HG03565 (cell line): ENCODE data around the gene PDPK1.
"Not testable (repeated sequence)": the region's sequence is repeated elsewhere in the genome, so short reads cannot be mapped to it uniquely, and the experiment has no call there.

Source experiments
- ATAC-seq: cut with Tn5 transposase; IDR thresholded peaks from one replicate; pipeline ENCODE4 v1.9.1; 2021; ENCODE audit warnings: mild to moderate bottlenecking, moderate library complexity; ENCODE audit not compliant: unreplicated experiment

PDPK1 gene

GRCh38 chr16:2585651-2586081 is 47.8 kb downstream of the PDPK1 start:
- no peak for ATAC-seq

DNA sequence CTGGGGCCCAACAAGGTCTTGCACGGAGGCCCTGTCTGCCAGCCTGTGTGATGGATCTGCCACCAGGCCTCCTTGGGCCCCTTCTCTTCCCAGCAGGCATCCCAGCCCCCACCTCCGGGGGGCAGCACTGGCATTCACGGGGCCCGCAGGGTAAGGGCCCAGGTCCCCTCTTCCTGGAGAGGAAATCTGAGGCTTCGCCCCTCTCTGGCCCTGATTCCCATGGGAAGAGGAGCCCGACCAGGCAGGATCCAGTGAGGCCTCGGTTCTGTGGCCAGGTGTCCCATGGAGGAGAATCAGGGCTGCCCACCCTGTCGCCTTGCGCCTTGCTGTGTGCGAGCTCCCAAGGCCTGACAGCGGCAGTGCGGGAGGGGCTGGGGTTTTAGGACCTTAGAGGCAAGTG is 48.4 kb downstream of the PDPK1 start:
- ATAC-seq: no peak

- ATAC-seq: no peak
These were observed 49.2 kb downstream of the PDPK1 start for GRCh38 chr16:2586901-2587480.

- no peak for ATAC-seq
These were observed 50.2 kb downstream of the PDPK1 start for GRCh38 chr16:2587891-2588565.

DNA sequence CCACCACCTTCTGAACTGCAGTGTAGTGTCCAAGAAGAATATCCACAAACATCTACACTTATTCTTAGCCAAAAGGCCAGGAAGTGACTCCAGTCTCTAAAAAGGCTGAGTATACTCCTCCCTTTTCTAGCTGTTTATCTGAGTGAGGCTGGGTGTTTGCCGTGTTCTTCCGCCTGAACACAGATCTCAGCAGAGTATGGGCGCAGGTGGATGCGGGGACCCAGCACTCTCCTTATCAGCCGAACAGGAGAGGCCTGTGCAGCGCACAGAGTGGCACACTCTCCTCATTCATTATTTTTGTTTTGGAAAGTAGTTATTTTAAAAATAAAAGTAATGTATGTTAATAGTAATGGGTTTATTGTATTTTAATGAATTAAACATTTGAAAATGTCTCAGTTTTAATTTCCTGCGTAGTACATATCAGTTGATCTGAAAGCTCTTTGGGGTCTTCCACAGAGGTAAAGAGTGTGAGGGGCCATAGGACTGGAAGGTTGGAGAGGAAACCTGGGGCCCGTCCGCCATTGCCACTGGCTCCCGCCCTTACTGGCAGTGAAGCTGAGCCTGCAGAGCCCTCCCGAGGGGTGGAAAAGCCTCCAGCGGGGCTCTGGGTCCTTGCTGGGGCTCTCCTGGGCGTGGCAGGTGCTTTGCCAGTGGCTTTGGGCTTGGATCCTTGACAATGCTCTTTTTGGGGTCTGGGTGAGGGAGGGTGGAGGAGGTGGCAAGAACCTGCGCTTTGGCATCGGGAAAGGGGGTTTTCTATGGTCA is 53.8 kb downstream of the PDPK1 start:
- ATAC-seq: no peak

DNA sequence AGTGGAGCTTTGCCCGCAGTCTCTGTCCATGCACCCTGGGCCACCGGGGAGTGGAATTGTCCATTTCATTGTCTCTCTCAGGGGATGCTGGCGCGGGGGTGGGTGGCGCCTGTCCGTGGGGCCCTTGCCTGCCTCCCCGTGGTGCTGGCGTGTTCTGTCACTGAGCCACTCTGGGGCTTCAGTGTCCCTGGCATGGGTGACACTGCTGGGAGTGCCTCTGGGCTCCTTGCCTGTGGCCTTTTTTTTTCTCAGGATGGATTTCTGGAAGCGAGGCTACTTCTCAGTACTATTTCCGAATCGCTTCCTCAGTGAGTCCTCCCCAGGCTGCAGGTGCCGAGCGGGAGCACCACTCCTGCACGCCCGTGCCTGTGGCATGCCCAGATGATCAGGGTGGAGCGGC is 55.0 kb downstream of the PDPK1 start:
- no peak for ATAC-seq

- ATAC-seq: no peak
These were observed 57.8 kb downstream of the PDPK1 start for GRCh38 chr16:2595393-2596205.

DNA sequence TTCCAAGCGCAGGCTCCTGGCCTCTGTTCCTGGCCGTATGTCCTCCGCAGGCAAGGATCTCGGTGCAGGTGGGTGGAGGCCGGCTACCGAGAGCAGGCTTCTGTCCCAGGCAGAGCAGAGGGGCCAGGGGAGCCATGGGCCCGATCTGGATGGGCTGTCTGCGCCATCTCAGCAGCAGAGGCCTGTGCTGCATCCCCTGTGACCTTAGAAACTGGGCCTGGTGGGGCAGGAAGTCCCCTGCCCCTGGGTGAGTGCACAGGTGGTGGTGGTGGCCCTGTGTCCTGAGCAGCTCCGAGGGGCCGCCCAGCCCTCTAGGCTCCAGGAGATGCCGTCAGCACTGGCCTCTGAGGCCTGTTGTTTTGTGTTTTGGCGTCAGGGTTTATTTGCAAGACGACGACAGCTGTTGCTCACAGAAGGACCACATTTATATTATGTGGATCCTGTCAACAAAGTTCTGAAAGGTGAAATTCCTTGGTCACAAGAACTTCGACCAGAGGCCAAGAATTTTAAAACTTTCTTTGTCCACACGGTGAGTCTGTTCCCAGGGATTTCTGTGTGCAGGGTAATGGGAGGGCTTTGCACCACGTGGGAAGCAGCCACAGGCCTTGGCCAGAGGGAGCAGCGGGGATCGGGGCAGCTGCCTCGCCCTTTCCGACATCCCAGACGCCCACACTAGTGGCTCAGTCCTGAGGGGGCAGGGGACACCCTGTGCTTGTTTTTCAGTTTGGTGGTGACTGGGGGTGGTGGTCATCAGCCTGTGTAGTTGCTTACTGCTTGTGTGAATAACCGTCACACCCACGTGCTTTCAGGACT is 59.1 kb downstream of the PDPK1 start:
- ATAC-seq: no peak

DNA sequence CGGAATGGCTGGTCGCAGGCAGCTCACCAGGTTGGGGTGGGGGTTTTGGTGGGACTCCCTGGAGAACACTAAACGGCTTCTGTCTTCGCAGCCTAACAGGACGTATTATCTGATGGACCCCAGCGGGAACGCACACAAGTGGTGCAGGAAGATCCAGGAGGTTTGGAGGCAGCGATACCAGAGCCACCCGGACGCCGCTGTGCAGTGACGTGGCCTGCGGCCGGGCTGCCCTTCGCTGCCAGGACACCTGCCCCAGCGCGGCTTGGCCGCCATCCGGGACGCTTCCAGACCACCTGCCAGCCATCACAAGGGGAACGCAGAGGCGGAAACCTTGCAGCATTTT is 59.7 kb downstream of the PDPK1 start:
- ATAC-seq: no peak

DNA sequence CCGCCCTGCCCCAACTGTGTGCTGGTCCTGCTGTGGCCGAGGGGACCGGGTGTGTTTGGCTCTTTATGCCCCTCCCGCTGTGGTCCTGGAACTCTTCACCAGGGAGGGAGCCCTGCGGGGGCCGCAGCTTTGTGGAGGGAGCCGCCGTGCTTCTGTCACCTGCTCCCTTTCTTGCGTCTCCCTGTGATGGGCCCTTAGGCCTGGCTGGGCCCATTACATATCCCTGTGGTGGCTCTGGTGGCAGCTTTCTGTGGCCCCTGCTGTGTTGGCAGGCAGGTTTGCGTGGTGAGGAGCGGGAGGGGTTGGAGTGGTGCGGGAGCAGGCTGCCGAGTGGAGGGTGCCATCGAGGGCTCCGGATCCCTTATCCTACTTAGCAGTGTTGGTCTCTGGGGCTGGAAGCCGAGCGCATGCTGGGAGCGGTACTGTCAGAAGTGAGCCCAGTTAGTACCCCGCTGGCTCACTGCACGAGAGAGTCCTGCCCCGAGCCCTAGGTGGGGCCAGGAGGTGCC is 60.4 kb downstream of the PDPK1 start:
- ATAC-seq: no peak

DNA sequence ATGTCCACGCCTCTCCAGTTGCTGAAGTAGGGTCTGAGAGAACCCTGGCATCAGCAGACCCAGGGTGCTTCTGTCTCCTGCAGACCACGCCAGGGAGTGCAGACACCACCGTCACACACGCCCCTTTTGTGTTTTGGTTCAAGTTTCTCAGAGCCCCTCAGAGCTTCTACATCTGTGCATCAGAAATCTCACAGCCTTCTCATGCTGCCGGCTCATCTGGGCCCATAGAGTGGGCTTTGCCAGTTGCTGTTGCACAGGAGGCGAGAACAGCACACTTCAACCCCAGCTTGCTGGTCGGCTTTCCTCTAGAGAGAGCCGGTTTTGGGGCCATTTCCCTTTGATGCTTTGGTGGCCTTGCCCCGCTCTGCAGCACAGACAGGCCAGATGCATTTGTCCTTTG is 60.9 kb downstream of the PDPK1 start:
- no peak for ATAC-seq

- not testable (repeated sequence) for ATAC-seq
These were observed 61.3 kb downstream of the PDPK1 start for GRCh38 chr16:2599165-2599564.

GRCh38 chr16:2599785-2600184 is 62.0 kb downstream of the PDPK1 start:
- not testable (repeated sequence) for ATAC-seq

DNA sequence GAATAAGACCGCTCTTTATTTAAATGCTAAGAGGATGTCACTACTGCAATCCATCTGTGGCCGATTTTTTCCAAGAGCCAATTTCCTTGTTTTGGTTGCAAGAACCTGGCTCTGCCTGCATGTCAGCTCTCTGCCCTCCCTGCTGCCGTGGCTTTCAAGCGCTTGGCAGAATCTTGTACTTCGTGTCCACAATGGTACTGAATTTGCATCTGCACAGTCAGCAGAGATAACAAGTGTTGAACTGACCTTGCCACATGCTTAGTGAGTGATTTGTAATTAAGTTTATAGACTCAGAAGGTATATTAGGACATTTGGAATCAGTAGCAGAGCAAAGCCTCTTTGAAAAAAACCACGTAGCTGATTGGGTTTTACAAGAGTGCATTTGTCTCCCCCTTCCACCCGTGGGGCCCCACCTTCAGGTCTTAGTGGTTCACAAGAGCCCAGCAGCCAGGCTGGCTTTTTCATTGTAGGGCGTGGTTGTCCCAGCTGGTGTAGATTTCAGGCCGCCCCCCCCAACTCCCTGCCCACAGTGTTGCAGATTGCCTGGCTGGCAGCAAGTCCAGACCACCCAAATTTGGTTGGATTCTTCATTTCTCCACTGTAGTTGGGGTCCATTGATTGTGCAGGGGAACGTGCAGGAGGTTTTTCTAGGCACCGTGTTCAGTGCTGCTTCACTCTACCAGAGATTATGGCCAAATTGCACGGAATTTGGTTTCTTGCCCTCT is 63.6 kb downstream of the PDPK1 start:
- ATAC-seq: not testable (repeated sequence)

GRCh38 chr16:2602175-2602574 is 64.4 kb downstream of the PDPK1 start:
- not testable (repeated sequence) for ATAC-seq

DNA sequence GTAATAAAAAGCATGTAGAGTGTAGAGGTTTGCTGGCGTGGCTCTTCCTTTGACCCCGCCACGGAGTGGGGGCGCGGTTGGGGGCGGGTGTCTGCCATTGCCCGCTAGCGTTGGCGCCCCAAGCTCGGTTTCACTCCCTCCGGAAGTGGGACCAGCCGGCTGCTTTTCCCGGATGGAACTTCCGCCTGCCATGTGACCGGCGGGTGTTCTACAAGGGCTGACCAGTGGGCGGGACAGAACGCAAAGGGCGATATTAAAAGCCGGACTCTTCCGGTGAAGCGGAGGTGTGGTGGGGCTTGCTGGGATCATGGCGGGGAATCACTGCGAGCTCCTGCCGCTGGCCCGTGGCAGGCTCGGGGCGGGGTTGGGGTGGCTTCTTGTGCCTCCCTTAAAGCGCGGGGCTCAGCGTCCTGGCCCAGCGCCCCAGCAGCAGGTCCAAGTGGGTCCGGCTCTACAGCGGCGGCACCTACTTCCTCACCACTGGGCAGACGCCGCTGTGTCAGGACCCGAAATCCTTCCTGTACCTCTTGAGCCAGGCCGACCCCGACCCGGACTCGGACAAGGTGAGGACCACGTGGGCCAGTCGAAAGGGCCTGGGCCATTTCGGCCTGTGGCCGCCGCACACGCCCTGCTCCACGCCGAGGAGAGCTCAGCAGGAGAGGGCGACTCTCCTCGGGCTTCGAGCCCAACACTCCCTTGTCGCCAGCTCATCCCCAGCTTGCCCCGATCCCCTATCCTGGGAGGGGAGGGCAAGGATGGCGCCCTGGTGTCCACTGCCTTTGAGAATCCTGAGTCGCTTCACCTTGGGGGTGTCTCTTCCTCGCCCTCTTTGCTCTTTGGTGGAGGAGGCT is 65.6 kb downstream of the PDPK1 start:
- peak; percentile 37 for ATAC-seq

- ATAC-seq: not testable (repeated sequence)
These were observed 66.2 kb downstream of the PDPK1 start for GRCh38 chr16:2604016-2604369.

GRCh38 chr16:2606820-2607219 is 69.0 kb downstream of the PDPK1 start:
- ATAC-seq: not testable (repeated sequence)

DNA sequence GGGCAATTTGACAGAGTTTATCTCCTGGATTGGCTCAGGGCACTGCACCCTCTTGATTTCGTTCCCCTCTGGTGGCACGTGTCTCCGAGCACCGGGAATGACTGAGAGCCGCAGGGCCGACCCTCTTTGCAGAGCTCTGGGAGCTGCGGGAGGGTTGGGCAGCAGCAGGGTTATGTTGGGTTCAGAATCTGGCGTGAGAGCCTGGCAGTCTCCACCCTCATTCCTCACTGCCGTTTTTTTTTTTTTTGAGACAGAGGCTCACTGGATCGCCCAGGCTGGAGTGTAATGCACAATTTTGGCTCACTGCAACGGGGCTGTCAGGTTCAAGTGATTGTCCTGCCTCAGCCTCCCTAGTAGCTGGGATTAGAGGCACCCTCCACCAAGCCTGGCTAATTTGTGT is 71.5 kb downstream of the PDPK1 start:
- not testable (repeated sequence) for ATAC-seq
